PC-9 (cell line): ENCODE results near the gene MED4.

Experiments used
- CTCF ChIP-seq: fragments of 200-600 bp; sonication (generic); conservative IDR thresholded peaks from 2 replicates; pipeline ENCODE4 v1.6.1; 2017; ENCODE audit warnings: mixed run types, antibody characterized with exemption, mild to moderate bottlenecking, moderate library complexity
- EZH2 ChIP-seq: fragments of 200-600 bp; sonication (generic); IDR thresholded peaks from 2 replicates; pipeline ENCODE4 v1.8.0; 2017; ENCODE audit warnings: antibody characterized with exemption, low read depth

- TF ChIP-seq EZH2 = no peak
- no peak for TF ChIP-seq CTCF
Observed at GRCh38 chr13:48125794-48126228, 30.9 kb upstream of the MED4 start.
